Activated CD4-positive, alpha-beta T cell treated with anti-CD3 and anti-CD28 coated beads, Interleukin-2, amount 50 U/mL, for 48 hours (primary cell): Measurements from ENCODE around the gene FHIT.
"Not testable (repeated sequence)": the region's sequence is repeated elsewhere in the genome, so short reads cannot be mapped to it uniquely, and the experiment has no call there.

Experiments used
- DNase-seq, 2 experiments: peaks; one replicate each; pipeline ENCODE4 v3.0.0-alpha.2; 2020

FHIT gene

DNA sequence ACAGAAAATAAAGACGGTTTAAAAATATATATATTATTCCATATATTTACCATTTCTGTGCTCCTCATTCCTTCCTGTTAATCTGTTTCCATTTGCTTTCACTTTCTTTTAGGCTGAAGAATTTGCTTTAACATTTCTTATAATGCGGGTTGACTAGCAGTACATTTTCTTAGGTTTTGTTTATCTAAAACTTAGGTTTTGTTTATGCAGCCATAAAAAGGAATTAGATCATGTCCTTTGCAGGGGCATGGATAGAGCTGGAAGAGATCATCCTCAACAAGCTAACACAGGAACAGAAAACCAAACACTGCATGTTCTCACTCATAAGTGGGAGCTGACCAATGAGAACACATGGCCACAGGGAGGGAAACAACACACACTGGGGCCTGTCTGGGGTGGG, 578.1 kb downstream of the FHIT start:
- no peak for DNase-seq

DNA sequence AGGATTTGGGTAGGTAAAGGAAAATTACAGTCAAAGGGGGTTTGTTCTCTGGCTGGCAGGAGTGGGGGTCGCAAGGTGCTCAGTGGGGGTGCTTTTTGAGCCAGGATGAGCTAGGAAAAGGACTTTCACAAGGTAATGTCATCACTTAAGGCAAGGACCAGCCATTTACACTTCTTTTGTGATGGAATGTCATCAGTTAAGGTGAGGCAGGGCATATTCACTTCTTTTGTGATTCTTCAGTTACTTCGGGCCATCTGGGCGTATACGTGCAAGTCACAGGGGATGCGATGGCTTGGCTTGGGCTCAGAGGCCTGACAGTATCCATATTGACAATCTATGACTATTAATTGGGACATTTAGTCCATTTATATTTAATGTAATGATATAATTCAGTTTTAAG, 578.9 kb downstream of the FHIT start:
- not testable (repeated sequence) for DNase-seq

- no peak for DNase-seq
Observed at GRCh38 chr3:60669636-60670035, 581.6 kb downstream of the FHIT start.

- no peak for DNase-seq
Observed at GRCh38 chr3:60660026-60660425, 591.2 kb downstream of the FHIT start.

GRCh38 chr3:60659098-60659497, 592.2 kb downstream of the FHIT start:
- no peak for DNase-seq

- DNase-seq = no peak
Observed at GRCh38 chr3:60657972-60658371, 593.3 kb downstream of the FHIT start.

DNA sequence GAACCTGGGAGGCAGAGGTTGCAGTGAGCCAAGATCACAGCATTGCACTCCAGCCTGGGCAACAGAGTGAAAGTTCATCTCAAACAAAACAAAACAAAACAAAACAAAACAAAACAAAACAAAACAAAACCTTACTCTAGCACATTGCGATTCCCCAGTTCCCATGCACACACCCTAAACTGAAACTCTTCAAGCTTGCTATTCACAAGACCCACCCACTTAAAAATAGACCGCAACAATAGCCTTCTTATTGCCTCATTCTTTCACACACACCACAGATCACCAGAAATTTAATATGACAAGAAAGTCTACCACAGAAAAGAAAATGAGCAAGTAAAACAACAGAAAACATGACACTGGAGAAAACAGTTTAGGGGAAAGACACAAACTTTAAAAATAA, 598.4 kb downstream of the FHIT start:
- DNase-seq = no peak

GRCh38 chr3:60651799-60652198, 599.5 kb downstream of the FHIT start:
- no peak for DNase-seq

DNA sequence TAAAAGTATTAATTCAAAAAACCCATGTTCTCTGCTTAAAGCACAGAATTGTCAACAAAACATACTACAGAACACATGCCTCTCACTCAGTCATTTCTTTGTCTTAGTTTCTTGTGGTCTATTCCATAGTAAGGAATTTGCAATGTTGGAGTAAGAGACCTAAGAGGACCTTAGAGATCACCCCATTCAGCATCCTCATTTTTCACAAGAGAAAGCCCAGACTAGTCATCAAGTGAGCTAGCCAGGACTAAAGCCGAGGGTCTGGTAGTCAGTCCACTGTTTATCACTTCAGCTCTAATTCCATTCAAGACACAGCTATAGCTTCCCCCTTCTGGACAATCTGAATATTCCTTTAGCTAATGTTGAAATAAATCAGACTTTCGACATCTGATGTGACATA, 601.1 kb downstream of the FHIT start:
- DNase-seq = no peak

DNA sequence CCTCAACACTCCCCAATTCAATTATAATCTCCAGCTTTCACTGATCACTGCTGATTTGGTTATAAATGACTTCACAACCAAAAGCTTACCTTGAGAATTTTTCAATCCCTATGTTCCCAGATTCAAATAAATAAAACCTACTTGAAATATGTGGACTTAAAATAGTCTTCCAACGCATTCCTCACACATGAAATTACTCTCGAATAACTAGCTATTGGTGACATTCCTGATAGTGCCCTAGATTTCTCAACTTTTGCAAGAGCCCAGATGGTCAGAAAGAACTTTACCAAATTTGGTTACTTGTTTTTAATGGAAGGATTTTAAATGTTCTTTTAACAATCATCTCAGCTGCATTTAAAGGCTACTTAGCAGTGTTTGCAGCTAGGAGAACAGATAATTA, 605.5 kb downstream of the FHIT start:
- DNase-seq = no peak

GRCh38 chr3:60643831-60644230, 607.4 kb downstream of the FHIT start:
- DNase-seq = no peak

DNA sequence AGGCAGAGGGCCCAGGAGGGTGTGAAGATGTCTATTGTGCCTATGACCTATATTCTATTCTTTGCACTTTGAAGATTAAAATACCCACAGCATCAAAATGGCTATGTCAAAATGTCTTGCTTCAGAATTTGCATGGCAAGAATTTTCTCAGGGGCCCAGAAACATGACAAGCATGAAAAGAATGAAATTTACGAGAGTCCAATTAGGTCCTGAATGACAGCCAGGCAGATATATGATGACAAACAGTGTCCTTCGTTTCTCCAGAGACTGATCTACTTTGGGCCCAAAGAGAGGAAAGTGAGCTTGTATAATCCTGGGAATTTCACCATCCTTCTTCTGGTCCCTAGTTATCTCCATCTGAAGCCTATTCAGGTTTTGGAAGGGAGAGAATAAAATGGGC, 609.9 kb downstream of the FHIT start:
- no peak for DNase-seq

DNA sequence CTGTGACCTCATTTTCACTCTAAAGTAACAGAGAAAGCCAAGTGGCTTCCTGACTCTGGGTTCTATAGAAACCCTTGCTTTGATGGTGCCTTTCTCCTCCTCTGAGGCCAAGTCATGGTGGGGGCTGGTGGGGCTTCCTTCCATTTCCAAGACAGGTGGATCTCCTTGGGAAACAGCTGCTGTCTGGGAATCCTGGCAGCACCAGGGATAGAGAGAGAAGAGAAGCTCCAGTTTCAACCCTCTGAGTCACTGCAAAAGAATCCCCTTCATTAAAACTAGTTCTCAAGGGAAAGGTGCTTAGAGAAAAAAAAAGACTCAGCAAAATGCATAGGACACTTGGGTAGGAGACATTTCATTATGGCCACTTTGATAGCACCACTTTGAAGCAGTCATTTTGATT, 614.4 kb downstream of the FHIT start:
- DNase-seq = no peak

- no peak for DNase-seq
Observed at GRCh38 chr3:60633644-60634043, 617.6 kb downstream of the FHIT start.

DNA sequence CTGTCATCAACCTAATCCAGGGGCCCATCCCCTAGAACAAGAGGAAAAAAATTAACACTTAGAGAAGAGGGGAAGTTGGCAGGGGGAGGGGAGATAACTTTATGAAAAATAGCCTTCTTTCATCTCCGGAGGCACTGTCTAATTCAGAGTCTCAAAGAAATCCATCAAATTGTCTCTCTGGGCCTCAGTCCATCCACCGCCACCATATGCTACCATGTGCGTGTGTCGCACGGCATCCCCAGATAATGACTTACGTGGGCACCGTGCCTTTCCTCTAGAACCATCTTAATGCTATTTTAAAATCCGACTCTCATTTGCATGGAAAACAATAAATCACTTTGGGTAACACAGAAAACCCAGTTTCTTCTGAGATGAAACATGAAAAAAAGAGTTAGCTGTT, 619.7 kb downstream of the FHIT start:
- DNase-seq = no peak

GRCh38 chr3:60630953-60631352, 620.3 kb downstream of the FHIT start:
- DNase-seq = no peak

GRCh38 chr3:60629816-60630215, 621.4 kb downstream of the FHIT start:
- no peak for DNase-seq

- DNase-seq = no peak
Observed at GRCh38 chr3:60622349-60622748, 628.9 kb downstream of the FHIT start.

GRCh38 chr3:60617188-60617587, 634.1 kb downstream of the FHIT start:
- DNase-seq = no peak

DNA sequence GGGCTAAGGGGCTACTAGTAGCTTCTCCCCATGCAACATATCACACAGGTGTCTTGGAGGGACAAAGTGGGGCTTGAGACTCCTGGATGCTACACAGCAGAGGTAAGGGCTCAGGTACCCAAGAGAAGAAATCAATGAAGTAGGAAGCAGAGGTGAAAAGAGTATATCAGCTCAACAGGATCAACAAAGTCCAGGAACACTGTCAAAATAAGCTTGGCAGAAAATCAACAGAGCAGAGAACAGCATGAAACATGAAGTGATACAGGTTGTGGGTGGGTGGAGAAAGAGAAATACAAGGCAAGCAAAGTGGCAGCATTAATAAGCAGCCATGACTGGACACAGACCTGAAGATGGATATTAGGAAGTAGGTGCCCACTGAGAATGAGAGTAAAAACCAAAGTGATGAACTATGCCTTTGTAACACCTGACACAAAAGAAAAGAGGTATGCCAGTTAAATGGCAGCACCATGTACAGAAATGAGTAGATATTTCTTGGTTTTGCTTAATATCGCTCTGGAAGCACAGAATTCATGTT, 637.4 kb downstream of the FHIT start:
- DNase-seq = no peak

DNA sequence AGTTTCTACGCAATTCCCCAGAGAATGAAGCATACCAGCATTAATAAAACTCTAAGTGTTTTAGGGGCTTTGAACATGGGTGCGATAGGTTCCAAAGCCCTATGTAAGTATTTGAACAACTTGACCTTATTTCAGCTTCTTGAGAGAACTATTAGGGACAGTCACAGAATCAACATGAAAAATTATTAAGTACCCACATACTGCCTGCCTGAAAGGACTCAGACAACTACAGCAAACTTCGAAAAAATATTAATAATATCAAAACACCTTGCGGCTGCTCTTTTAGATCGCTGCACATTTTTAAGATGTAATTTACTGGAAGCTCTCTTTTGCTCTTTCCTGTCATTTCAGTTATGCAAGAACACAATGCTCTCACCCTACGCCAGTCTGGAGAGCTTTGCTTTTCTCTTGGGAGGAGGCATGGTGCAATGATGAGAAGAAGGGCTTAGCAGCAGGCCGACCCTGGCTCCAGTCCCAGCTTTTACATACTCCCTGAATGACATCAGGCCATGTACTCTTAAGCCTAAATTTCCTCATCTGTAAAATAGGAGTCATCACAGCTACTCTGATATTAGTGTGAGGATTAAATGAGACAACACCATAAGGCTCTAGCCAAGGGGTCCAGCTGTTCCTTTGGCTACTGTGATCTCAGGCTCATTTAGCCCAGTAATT, 640.7 kb downstream of the FHIT start:
- DNase-seq = no peak

GRCh38 chr3:60609446-60609845, 641.8 kb downstream of the FHIT start:
- DNase-seq = no peak

- no peak for DNase-seq
Observed at GRCh38 chr3:60603860-60604259, 647.4 kb downstream of the FHIT start.

DNA sequence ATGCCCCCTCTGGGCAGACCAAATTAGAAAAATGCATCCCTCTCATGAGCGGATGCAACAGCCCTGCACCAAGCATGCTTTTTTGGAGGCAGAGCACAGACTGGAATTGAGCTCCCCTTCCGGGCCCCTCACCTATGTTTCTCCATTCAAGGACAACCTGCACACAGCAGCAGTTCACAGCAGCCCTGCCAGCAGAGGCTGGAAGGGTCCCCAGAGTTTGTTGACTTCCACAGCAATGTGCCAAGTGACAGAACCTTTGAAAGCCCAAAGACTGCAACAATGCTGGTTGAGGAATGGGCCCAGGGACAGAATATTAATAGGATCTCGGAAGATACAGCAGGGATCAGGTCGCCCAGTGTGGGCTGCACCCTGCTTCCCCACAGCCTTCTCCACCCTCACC, 650.4 kb downstream of the FHIT start:
- no peak for DNase-seq

- DNase-seq = no peak
Observed at GRCh38 chr3:60599586-60599985, 651.7 kb downstream of the FHIT start.
